ENCODE data around the gene AQR.

The AQR gene

GRCh38 chr15:34883042-34883441, 86.5 kb downstream of the AQR start:
- no peak for FAIRE-seq
- DNase-seq (ENCODE audit: low spot score), result no peak

DNA sequence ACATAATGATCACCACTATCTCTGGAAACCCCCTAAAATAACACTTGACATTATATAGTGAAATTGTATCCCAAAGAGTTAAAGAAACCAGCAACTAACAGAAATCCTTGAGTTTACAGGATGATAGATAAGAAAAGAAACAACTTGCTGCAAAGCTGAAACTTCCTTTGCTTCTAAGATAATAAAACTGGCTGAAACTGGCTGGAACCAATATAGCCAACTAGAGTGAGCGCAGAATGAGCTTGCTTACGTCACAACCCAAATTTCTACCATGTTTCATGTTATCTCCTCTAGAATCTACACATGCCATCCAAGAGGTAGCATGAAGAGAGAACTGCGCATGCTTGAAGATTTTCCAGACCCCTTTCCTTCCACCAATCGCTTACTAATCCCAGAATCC, 90.4 kb downstream of the AQR start:
- FAIRE-seq (no peak), DNase-seq (ENCODE audit: low spot score) (no peak)

DNA sequence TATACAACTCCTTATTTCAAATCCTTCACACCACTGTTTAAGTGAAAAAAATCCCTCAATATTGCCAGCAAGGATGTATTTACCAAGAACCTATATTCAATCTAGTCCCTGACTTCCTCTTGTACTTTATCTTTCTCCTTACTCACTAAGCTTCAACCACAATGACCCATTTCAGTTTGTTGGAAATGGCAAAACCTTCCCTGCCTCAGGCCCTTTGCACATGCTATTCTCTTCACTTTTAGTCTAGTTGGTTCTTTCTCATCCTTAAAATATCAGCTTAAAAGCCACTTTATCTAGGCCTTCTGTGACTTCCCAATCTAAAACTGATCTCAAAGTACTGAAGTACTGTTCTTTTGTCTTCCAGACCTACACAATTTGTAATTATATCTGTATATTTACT, 92.9 kb downstream of the AQR start:
- FAIRE-seq, result no peak
- no peak for DNase-seq (ENCODE audit: low spot score)

DNA sequence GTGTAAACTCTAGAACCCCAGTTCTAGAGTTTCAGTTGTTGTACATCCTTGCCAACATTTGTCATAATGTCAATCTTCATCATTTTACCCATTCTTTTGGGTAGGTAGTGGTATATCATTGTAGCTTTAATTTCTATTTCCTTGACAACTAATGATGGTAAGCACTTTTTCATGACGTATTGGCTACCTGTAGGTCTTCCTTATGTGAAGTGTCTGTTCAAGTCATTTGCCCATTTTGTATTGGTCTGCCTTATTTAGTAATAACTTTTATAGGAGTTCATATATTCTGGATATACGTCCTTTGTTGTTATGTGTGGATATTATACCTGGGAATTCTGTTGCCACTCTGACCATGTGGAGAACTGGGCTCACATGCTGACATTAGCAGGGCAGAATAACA, 100.4 kb downstream of the AQR start:
- FAIRE-seq, result no peak

GRCh38 chr15:34865531-34865930, 104.0 kb downstream of the AQR start:
- FAIRE-seq, result no peak

More for the DNA sequence above, 100.4 kb downstream of the AQR start:
- DNase-seq (ENCODE audit: low spot score), result no peak

GRCh38 chr15:34861214-34861613, 108.3 kb downstream of the AQR start:
- FAIRE-seq (no peak), DNase-seq (ENCODE audit: low spot score) (no peak)

More at GRCh38 chr15:34865531-34865930, 104.0 kb downstream of the AQR start:
- no peak for DNase-seq (ENCODE audit: low spot score)

- DNase-seq (ENCODE audit: low spot score) (no peak), FAIRE-seq (no peak)
Observed at GRCh38 chr15:34855893-34856292, 113.6 kb downstream of the AQR start.

DNA sequence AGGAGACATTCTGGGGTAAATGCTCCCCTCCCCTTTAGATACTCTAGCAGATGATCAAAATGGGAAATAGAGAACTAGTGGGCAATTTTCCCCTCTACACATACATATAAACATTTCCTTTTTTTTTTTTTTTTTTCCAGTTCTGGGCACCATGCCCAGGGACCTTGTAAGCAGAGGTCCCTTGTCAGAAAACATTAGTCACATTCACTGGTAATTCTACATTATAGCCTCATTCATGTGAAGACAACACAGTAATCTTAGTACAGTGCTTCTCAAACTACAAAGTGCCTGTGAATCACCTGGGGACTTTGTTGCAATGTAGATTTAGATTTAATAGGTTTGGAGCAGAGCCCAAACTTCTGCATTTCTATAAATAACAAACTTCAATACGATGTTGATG, 114.1 kb downstream of the AQR start:
- no peak for FAIRE-seq
- peak; percentile 9 for DNase-seq (ENCODE audit: low spot score)

GRCh38 chr15:34854232-34854631, 115.3 kb downstream of the AQR start:
- no peak for DNase-seq (ENCODE audit: low spot score)
- FAIRE-seq, result no peak

DNA sequence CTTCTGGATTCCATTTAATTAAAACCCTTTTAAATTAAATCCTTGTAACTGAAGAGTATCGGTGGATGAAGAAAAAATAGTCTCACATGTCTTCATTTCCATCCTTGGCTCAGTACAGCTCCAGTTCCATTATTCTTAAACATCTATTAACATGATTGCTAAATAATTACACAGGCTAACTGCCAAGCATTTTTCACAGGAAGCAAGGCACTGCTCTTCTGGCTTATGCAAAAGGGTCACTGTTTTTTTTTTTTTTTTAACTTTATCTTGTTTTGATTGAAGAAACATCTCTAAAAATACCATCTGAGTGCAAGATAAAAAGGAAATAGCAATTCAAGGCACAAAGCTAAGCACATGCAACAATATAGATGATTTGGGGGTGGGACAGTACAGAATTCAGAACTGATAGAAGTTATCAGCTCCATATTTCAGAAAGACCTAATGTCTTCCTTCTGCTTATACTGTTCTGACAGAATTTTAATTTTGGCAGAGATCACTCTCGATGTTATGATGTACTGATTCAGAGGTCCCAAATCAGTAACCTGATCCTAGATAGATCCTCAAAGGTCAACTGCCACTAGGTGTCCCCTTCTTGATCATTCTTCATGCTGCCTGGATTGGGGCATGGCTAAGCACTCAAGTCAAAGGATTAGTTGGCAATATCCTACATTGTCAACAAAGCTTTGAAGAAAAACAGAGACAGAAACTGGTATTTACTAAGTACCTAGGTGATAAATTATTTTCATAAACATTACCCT, 116.4 kb downstream of the AQR start:
- FAIRE-seq (no peak), DNase-seq (ENCODE audit: low spot score) (no peak)

GRCh38 chr15:34851751-34852150, 117.8 kb downstream of the AQR start:
- FAIRE-seq (no peak), DNase-seq (ENCODE audit: low spot score) (no peak)

- no peak for FAIRE-seq
Observed at GRCh38 chr15:34851007-34851406, 118.5 kb downstream of the AQR start.

GRCh38 chr15:34850121-34850520, 119.4 kb downstream of the AQR start:
- FAIRE-seq, result no peak

More at GRCh38 chr15:34851007-34851406, 118.5 kb downstream of the AQR start:
- no peak for DNase-seq (ENCODE audit: low spot score)

DNA sequence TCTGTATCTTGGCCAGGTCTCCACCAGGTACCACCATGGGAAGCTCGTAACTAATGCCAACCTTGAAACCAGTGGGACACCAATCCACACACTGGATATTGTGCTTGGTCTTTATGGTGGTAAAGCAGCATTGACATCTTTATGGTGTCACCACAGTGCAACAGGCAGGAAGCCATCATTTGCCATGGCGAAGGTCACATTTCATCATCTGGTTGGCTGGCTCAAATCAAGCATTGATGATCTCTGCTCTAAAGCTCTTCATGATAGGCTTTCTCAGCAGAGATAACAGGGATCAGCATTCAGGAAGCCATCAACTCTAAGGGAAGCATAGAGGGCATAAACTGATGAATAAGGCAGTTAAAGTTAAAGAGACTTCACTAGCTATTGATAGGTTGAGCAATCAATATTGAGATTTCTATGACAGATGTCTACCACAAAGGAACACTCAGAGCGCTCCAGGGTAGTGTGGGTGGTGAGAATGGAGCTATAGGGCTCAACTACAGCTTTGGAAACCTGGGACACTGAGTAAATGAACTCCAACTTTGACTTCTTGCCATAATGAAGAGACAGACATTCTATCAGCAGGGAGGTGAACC, 120.1 kb downstream of the AQR start:
- FAIRE-seq, result no peak

More at GRCh38 chr15:34850121-34850520, 119.4 kb downstream of the AQR start:
- no peak for DNase-seq (ENCODE audit: low spot score)

DNA sequence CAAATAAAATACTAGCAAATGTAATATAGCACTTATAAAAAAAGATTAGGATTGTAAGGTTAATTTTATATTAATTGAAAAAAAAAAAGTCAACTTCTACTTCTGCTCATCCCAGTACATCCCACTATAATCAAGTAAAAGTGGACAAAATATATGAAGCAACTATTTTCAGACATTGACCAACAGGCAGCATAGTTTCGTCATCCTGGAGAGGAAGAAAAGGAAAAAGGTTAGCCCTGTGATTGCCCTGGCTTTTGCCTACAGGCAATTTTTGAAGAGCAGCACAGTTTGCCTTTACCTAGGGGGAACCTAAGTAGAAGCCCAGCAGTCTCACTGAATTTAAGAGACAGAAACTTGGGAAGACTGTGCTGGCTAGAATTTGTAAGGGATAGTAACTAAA, 121.9 kb downstream of the AQR start:
- DNase-seq (ENCODE audit: low spot score) (no peak), FAIRE-seq (no peak)

More for the DNA sequence above, 120.1 kb downstream of the AQR start:
- no peak for DNase-seq (ENCODE audit: low spot score)

GRCh38 chr15:34841262-34841725, 128.2 kb downstream of the AQR start:
- DNase-seq (ENCODE audit: low spot score) (no peak), FAIRE-seq (no peak)

DNA sequence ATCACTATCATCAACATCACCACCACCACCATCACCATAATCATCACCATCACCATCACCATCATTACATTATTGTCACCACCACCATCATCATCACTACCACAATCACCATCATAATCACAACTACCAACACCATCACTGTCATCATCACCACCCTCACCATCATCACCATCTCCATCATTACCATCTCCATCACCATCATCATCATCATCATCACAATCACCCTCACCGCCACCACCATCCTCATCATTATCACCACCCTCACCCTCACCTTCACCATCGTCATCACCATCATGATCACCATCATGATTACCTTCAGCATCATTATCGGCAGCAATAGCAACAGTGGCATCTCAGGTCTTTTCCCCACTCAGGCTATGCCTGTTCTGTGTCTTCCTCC, 131.3 kb downstream of the AQR start:
- DNase-seq (ENCODE audit: low spot score) (no peak), FAIRE-seq (peak; percentile 69)

DNA sequence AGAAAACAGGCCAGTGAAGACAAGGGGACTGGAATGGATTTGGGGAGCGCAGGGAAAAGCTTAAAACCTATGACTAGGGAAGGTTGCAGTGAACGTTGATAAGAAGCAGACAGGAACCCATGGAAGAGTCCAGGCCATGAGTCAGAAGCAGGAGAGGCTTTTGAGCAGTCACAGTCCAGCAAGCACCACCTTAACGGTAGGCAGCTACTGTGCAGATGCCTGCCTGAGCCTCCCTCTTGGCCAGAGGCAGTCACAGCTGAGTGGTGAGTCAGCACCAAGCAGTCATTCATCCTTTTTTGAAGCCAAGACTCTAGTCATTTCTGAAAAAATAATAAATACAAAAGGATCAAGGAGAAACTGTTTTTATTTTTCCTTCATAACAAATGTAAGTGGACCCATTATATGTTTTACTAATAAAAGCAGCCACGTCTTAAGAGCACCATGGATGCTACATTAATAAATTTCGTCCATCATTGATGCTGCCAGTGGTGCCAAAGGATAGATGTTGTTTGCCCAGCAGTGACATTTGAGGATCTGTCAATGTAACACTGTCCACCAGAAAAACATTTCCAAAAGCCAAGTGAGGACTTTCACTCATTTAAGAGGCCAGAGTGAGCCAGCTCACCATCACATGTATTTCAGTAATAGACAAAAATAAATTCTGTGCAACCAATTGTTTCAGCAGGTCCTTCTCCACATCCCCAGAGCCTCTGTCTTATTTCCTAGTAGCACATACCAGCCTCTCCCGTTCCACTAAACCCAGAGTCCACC, 132.1 kb downstream of the AQR start:
- FAIRE-seq, result no peak
- peak; percentile 46 for DNase-seq (ENCODE audit: low spot score)

- FAIRE-seq (no peak), DNase-seq (ENCODE audit: low spot score) (no peak)
Observed at GRCh38 chr15:34828145-34828911, 141.2 kb downstream of the AQR start.

- DNase-seq (ENCODE audit: low spot score) (no peak), FAIRE-seq (no peak)
Observed at GRCh38 chr15:34821831-34822230, 147.7 kb downstream of the AQR start.

DNA sequence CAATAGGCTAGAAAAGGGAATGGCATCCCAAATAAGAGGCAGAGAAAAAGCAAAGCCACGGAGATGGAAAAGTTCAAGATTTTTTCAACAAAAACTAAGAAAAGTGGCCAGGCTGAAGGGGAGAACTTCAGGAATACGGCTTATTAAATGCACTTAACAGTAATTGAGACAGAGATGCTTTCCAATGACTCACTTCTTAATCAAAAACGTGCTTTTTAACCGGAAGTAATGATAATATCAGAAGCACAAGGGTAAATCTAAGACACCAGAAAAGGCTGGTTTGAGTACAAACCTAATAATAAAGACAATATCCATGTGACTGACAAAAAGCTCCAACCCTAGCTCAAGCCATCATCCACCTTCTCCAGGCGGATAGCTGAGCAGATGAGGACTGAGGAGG, 149.4 kb downstream of the AQR start:
- FAIRE-seq (no peak), DNase-seq (ENCODE audit: low spot score) (no peak)

All from urothelium cell line (cell line).